ENCODE data around the gene GPR148.

The GPR148 gene

DNA sequence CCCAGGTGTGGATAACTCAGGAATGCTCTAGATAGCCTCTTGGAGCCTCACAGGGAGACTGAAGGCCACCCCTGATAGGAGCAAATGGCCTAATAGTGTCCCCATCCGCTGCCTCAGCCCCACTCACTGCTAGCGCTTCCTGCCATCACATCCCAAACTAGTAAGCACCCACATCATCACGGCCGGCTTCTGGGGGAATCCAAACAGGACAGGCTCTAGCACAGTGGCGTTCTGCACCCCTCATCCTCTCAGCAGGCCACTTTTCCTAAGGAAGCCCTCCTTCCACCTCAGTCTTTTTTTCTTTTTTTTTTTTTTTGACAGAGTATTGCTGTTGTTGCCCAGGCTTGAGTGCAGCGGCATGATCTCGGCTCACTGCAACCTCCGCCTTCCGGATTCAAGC, 20.2 kb downstream of the GPR148 start:
- TF ChIP-seq POLR2AphosphoS5 (IDR thresholded peaks at IDR 0.05; ENCODE audit: low read depth) (no peak), CTCF (IDR thresholded peaks at IDR 0.05; ENCODE audit: insufficient read depth, low read length) (no peak), GABPA (IDR thresholded peaks at IDR 0.05; ENCODE audit: low read depth) (no peak), SPI1 (IDR thresholded peaks at IDR 0.05; ENCODE audit: borderline replicate concordance, low read depth) (no peak)
- TF ChIP-seq, protein P1, sequence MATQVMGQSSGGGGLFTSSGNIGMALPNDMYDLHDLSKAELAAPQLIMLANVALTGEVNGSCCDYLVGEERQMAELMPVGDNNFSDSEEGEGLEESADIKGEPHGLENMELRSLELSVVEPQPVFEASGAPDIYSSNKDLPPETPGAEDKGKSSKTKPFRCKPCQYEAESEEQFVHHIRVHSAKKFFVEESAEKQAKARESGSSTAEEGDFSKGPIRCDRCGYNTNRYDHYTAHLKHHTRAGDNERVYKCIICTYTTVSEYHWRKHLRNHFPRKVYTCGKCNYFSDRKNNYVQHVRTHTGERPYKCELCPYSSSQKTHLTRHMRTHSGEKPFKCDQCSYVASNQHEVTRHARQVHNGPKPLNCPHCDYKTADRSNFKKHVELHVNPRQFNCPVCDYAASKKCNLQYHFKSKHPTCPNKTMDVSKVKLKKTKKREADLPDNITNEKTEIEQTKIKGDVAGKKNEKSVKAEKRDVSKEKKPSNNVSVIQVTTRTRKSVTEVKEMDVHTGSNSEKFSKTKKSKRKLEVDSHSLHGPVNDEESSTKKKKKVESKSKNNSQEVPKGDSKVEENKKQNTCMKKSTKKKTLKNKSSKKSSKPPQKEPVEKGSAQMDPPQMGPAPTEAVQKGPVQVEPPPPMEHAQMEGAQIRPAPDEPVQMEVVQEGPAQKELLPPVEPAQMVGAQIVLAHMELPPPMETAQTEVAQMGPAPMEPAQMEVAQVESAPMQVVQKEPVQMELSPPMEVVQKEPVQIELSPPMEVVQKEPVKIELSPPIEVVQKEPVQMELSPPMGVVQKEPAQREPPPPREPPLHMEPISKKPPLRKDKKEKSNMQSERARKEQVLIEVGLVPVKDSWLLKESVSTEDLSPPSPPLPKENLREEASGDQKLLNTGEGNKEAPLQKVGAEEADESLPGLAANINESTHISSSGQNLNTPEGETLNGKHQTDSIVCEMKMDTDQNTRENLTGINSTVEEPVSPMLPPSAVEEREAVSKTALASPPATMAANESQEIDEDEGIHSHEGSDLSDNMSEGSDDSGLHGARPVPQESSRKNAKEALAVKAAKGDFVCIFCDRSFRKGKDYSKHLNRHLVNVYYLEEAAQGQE (IDR thresholded peaks at IDR 0.05; ENCODE audit: insufficient replicate concordance, low read depth): no peak
- H3K27me3 ChIP-seq (ENCODE audit: insufficient read depth, poor library complexity, severe bottlenecking): no peaks in the 10 kb centered on the region

DNA sequence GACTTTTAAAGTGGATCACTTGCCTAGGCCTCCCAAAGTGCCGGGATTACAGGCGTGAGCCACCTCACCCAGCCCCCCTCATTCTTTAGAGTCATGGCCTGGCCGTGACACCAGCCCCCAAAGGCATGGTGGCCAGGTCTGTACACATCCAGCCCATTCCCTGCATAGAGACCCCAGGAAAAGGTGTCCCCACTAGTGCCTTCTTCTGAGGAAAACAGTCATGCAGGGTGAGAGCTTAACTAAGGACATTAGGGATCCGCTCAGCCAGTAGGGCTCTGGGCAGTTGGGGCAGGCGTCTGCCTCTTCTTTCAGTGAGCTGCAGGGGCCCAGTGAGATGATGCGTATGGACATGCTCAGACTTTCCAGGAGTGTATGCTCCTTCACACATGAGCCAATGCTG, 20.8 kb downstream of the GPR148 start:
- no peaks in the 10 kb centered on the region for H3K27me3 ChIP-seq (ENCODE audit: insufficient read depth, poor library complexity, severe bottlenecking)
- TF ChIP-seq, protein P1 (IDR thresholded peaks at IDR 0.05; ENCODE audit: insufficient replicate concordance, low read depth): no peak
- DNase-seq (ENCODE audit: low read depth in 1 of 2, low spot score in 1 of 2): no peak
- H3K27ac ChIP-seq (replicated peaks): no peak overlapping the region
- no peak overlapping the region for H3K4me3 ChIP-seq (replicated peaks; ENCODE audit: insufficient read depth, low read length)

More for the DNA sequence above, 20.2 kb downstream of the GPR148 start:
- Histone ChIP-seq H3K4me3 (replicated peaks; ENCODE audit: insufficient read depth, low read length) (no peak overlapping the region), H3K27ac (replicated peaks) (no peak overlapping the region)
- no peak for DNase-seq (ENCODE audit: low read depth in 1 of 2, low spot score in 1 of 2)

DNA sequence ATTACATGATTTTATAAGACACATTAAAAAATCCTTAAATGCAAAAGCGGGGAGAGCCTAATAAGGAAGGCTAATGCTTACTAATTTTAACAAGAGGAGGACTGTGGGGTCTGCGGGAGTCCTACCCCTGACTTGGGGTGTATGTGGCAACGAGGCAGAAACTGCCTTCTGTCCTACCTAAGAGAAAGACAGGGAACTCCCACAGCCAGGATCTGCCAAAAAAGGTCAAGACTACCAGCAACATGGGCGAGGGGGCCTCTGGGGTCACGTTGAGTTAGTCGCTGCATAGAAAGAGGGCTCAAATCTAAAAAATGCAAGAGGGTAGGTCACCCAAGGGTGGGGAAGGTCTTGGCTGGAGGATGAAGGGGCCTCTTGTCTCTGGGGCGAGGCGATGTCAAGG, 25.9 kb downstream of the GPR148 start:
- Histone ChIP-seq H3K4me3 (replicated peaks; ENCODE audit: insufficient read depth, low read length) (no peak overlapping the region), H3K27me3 (ENCODE audit: insufficient read depth, poor library complexity, severe bottlenecking) (peaks cover 15% of the 10 kb centered on the region), H3K27ac (replicated peaks) (no peak overlapping the region)
- no peak for DNase-seq (ENCODE audit: low read depth in 1 of 2, low spot score in 1 of 2)
- TF ChIP-seq GABPA (IDR thresholded peaks at IDR 0.05; ENCODE audit: low read depth): no peak
- TF ChIP-seq SPI1 (IDR thresholded peaks at IDR 0.05; ENCODE audit: borderline replicate concordance, low read depth): no peak
- TF ChIP-seq CTCF (IDR thresholded peaks at IDR 0.05; ENCODE audit: insufficient read depth, low read length): no peak
- TF ChIP-seq, protein P1 (IDR thresholded peaks at IDR 0.05; ENCODE audit: insufficient replicate concordance, low read depth): no peak
- no peak for TF ChIP-seq POLR2AphosphoS5 (IDR thresholded peaks at IDR 0.05; ENCODE audit: low read depth)

All from HL-60 (cell line).